Keratinocyte (primary cell): ENCODE measurements around the gene MYO16. TPM values are rescaled to one million over a fixed set of nuclear protein-coding genes. Genes with fewer than 3 reads are reported as not detected.

Experiments
- DNase-seq: peaks from one replicate; pipeline ENCODE4 v3.0.0-alpha.2; 2011; ENCODE audit warnings: low read depth, missing footprints, low spot score
- FAIRE-seq: peaks from 2 replicates; lab custom pipeline; 2011; peaks lifted over from hg19 to GRCh38; lab: Jason Lieb, UNC
- H2AFZ ChIP-seq: 2 replicates; pipeline ENCODE4 v1.6.0; 2012; ENCODE audit warnings: low read length, control low read depth, inconsistent platforms; ENCODE audit not compliant: control insufficient read depth
- H3K27ac ChIP-seq: 2 replicates; pipeline ENCODE4 v1.5.1; 2011; ENCODE audit warnings: low read length; ENCODE audit not compliant: control insufficient read depth, insufficient read depth
- H3K27me3 ChIP-seq: 3 replicates; pipeline ENCODE4 v1.6.0; 2011; ENCODE audit warnings: low read length; ENCODE audit not compliant: control insufficient read depth, insufficient read depth; ENCODE audit errors: extremely low read depth
- H3K36me3 ChIP-seq, 2 experiments: 2 replicates in 1 of 2; 3 replicates in 1 of 2; pipeline ENCODE4 v1.5.1; 2011; ENCODE audit warnings: low read length in 2 of 2, mild to moderate bottlenecking in 1 of 2; ENCODE audit not compliant: control insufficient read depth in 2 of 2, insufficient read depth in 2 of 2; ENCODE audit errors: extremely low read depth in 1 of 2
- H3K4me1 ChIP-seq: 3 replicates; pipeline ENCODE4 v1.5.1; 2011; ENCODE audit warnings: low read length; ENCODE audit not compliant: control insufficient read depth, insufficient read depth; ENCODE audit errors: extremely low read depth
- H3K4me2 ChIP-seq: 3 replicates; pipeline ENCODE4 v1.6.0; 2011; ENCODE audit warnings: low read depth, low read length; ENCODE audit not compliant: control insufficient read depth, insufficient read depth; ENCODE audit errors: extremely low read depth
- H3K4me3 ChIP-seq, 3 experiments: fragments of 200-600 bp in 1 of 3; sonication (generic) in 1 of 3; 2 replicates in 2 of 3; 3 replicates in 1 of 3; pipeline ENCODE4 v1.5.1; 2011 to 2016; ENCODE audit warnings: low read length in 3 of 3, mild to moderate bottlenecking in 3 of 3, control low read depth in 2 of 3, inconsistent platforms in 1 of 3, low read depth in 1 of 3, mixed read lengths in 1 of 3, mixed run types in 1 of 3, moderate library complexity in 1 of 3; ENCODE audit not compliant: control insufficient read depth in 2 of 3, insufficient read depth in 2 of 3; ENCODE audit errors: extremely low read depth in 1 of 3
- H3K79me2 ChIP-seq: 2 replicates; pipeline ENCODE4 v1.6.0; 2012; ENCODE audit warnings: low read length; ENCODE audit not compliant: control insufficient read depth, insufficient read depth
- H3K9ac ChIP-seq: 3 replicates; pipeline ENCODE4 v1.6.0; 2011; ENCODE audit warnings: low read length; ENCODE audit not compliant: control insufficient read depth, insufficient read depth; ENCODE audit errors: extremely low read depth
- H3K9me1 ChIP-seq: 3 replicates; pipeline ENCODE4 v1.6.0; 2011; ENCODE audit warnings: low read length; ENCODE audit not compliant: control insufficient read depth, insufficient read depth; ENCODE audit errors: extremely low read depth
- H3K9me3 ChIP-seq: 2 replicates; pipeline ENCODE4 v1.5.1; 2012; ENCODE audit warnings: low read depth, low read length; ENCODE audit not compliant: control insufficient read depth
- H4K20me1 ChIP-seq: 3 replicates; pipeline ENCODE4 v1.6.0; 2011; ENCODE audit warnings: low read length; ENCODE audit not compliant: control insufficient read depth, insufficient read depth; ENCODE audit errors: extremely low read depth
- CTCF ChIP-seq, 3 experiments: IDR thresholded peaks in 1 of 3; conservative IDR thresholded peaks in 1 of 3; optimal IDR thresholded peaks in 1 of 3; 2 replicates in 2 of 3; 3 replicates in 1 of 3; pipeline versions ENCODE3 to v1.5.1; 2011; ENCODE audit warnings: low read length in 3 of 3, mild to moderate bottlenecking in 3 of 3, moderate library complexity in 2 of 3, control low read depth in 1 of 3, inconsistent platforms in 1 of 3; ENCODE audit not compliant: insufficient read depth in 2 of 3; ENCODE audit errors: extremely low read depth in 1 of 3
- EZH2 ChIP-seq: IDR thresholded peaks from one replicate; pipeline ENCODE4 v1.6.1; 2012; ENCODE audit warnings: inconsistent platforms, mild to moderate bottlenecking, low read length, moderate library complexity
- dilution Hi-C: fragments of 300-500 bp; cut with MboI; formaldehyde crosslinking; loops from one replicate; pipeline ENCODE4 v1.7.0; 2020; ENCODE audit warnings: low sequenced_read_pairs; ENCODE audit not compliant: extremely low pct_ligation_motif_present
- polyA plus RNA-seq, 5 experiments: library from polyadenylated mRNA; depleted of rRNA in 3 of 5; stranded (reverse) in 3 of 5; stranded (forward) in 1 of 5; unstranded in 1 of 5; fragments of >200 nt; gene quantifications; 1 replicate in 1 of 5; 2 replicates in 3 of 5; 3 replicates in 1 of 5; pipeline versions ENCODE4 v1.2.1 to v1.2.3, GENCODE V29; 2011 to 2012; ENCODE audit warnings: missing spikeins in 2 of 5, low read depth in 1 of 5, low replicate concordance in 1 of 5

MYO16 gene
- polyA plus RNA-seq, 1 donor (not counting 4 experiments of a cell fraction or from before 2014, with no cell fraction given) = 0.08 TPM

- Histone ChIP-seq H3K4me2 (no peak overlapping the region), H3K9me3 (no peaks in the 10 kb centered on the region), H2AFZ (no peak overlapping the region), H4K20me1 (no peaks in the 10 kb centered on the region), H3K4me3 (no peak overlapping the region), H3K9ac (no peak overlapping the region), H3K36me3 (no peaks in the 10 kb centered on the region), H3K9me1 (no peaks in the 10 kb centered on the region), H3K27ac (no peak overlapping the region), H3K79me2 (no peaks in the 10 kb centered on the region), H3K27me3 (no peaks in the 10 kb centered on the region), H3K4me1 (no peaks in the 10 kb centered on the region)
- FAIRE-seq (no peak), DNase-seq (no peak)
- TF ChIP-seq EZH2 (no peak), CTCF (optimal IDR thresholded peaks at IDR 0.05 in 1 of 3, IDR thresholded peaks at IDR 0.05 in 1 of 3, conservative IDR thresholded peaks at IDR 0.05 in 1 of 3; ENCODE audit: extremely low read depth in 1 of 3, insufficient read depth in 2 of 3, low read length in 3 of 3) (no peak)
- dilution Hi-C loops = no loop called here
Observed at GRCh38 chr13:109021558-109021957, 392.1 kb downstream of the MYO16 start.

- Histone ChIP-seq H3K4me2 (no peak overlapping the region), H3K79me2 (no peaks in the 10 kb centered on the region), H3K27me3 (no peaks in the 10 kb centered on the region), H3K9me1 (no peaks in the 10 kb centered on the region), H3K4me1 (no peaks in the 10 kb centered on the region), H3K9me3 (no peaks in the 10 kb centered on the region), H4K20me1 (no peaks in the 10 kb centered on the region), H3K36me3 (no peaks in the 10 kb centered on the region), H3K27ac (no peak overlapping the region), H2AFZ (no peak overlapping the region), H3K9ac (no peak overlapping the region), H3K4me3 (no peak overlapping the region)
- FAIRE-seq (no peak), DNase-seq (no peak)
- dilution Hi-C loops = no loop called here
- no peak for TF ChIP-seq EZH2
- TF ChIP-seq CTCF (optimal IDR thresholded peaks at IDR 0.05 in 1 of 3, IDR thresholded peaks at IDR 0.05 in 1 of 3, conservative IDR thresholded peaks at IDR 0.05 in 1 of 3; ENCODE audit: extremely low read depth in 1 of 3, insufficient read depth in 2 of 3, low read length in 3 of 3) = no peak
Observed at GRCh38 chr13:109024611-109025010, 395.2 kb downstream of the MYO16 start.
